Neural cell (in vitro differentiated cells): ENCODE measurements around the gene TNIP2.

Source experiments
- EP300 ChIP-seq: fragments of 450-650 bp; conservative IDR thresholded peaks from 2 replicates; pipeline ENCODE4 v1.6.1; 2014; ENCODE audit warnings: antibody characterized with exemption, mild to moderate bottlenecking, moderate library complexity; ENCODE audit not compliant: poor library complexity, severe bottlenecking
- EZH2 ChIP-seq: fragments of 200-600, 300-800 bp; shearing (Covaris generic), sonication (generic); IDR thresholded peaks from 2 replicates; pipeline ENCODE4 v1.6.1; 2014; ENCODE audit warnings: antibody characterized with exemption, low read length, borderline replicate concordance, mild to moderate bottlenecking; ENCODE audit not compliant: insufficient read depth, poor library complexity, severe bottlenecking
- POLR2AphosphoS5 ChIP-seq: IDR thresholded peaks from 2 replicates; pipeline ENCODE4 v1.6.1; 2012
- RAD21 ChIP-seq: fragments of 450-650 bp; conservative IDR thresholded peaks from 2 replicates; pipeline ENCODE4 v1.6.1; 2014; ENCODE audit warnings: antibody characterized with exemption, mild to moderate bottlenecking, moderate library complexity
- REST ChIP-seq: IDR thresholded peaks from 2 replicates; pipeline ENCODE4 v1.6.1; 2012; ENCODE audit warnings: borderline replicate concordance
- TF ChIP-seq, protein P1 (sequence below): fragments of 450-650 bp; IDR thresholded peaks from 2 replicates; pipeline ENCODE4 v1.5.1; 2014; ENCODE audit warnings: antibody characterized with exemption, mild to moderate bottlenecking, moderate library complexity; ENCODE audit not compliant: poor library complexity, severe bottlenecking

GRCh38 chr4:2804973-2805501 is 48.9 kb upstream of the TNIP2 start:
- no peak for TF ChIP-seq EP300
- TF ChIP-seq REST, result no peak
- no peak for TF ChIP-seq EZH2
- TF ChIP-seq, protein P1, sequence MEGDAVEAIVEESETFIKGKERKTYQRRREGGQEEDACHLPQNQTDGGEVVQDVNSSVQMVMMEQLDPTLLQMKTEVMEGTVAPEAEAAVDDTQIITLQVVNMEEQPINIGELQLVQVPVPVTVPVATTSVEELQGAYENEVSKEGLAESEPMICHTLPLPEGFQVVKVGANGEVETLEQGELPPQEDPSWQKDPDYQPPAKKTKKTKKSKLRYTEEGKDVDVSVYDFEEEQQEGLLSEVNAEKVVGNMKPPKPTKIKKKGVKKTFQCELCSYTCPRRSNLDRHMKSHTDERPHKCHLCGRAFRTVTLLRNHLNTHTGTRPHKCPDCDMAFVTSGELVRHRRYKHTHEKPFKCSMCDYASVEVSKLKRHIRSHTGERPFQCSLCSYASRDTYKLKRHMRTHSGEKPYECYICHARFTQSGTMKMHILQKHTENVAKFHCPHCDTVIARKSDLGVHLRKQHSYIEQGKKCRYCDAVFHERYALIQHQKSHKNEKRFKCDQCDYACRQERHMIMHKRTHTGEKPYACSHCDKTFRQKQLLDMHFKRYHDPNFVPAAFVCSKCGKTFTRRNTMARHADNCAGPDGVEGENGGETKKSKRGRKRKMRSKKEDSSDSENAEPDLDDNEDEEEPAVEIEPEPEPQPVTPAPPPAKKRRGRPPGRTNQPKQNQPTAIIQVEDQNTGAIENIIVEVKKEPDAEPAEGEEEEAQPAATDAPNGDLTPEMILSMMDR, result no peak
- no peak for TF ChIP-seq RAD21
- TF ChIP-seq POLR2AphosphoS5, result no peak
